ENCODE measurements around the gene MGP. TPM values are rescaled to one million over a fixed set of nuclear protein-coding genes. Genes with fewer than 3 reads are reported as not detected.

Gene MGP
- polyA plus RNA-seq, 3 donors, result not detected

DNA sequence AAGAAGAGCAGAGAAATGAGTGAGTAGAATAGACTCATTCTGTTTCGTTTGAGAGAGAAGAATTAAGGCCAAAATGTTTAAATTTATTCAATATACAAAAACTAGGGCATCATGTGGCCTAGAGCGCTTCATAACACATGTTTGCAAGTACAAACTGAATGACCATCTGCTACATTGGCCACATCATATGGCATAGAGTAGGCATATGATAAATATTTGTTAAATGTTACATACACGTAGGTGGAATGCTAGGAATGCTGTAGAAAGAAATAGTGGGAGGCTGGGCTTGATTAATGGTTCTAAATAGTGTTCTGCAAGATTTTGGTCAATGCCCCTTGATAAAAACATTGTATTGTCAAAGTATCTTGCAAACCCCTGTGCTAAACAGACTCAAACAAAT lies 10.8 kb downstream of the MGP start:
- Histone ChIP-seq H3K4me3 (replicated peaks in 1 of 3; ENCODE audit: low read depth in 2 of 3, low read length in 3 of 3) (no peak overlapping the region), H3K27me3 (ENCODE audit: control insufficient read depth in 2 of 2, insufficient read depth in 2 of 2, low read length in 2 of 2) (no peaks in the 10 kb centered on the region), H3K4me1 (ENCODE audit: control insufficient read depth in 1 of 2, insufficient read depth in 2 of 2, low read length in 2 of 2) (no peaks in the 10 kb centered on the region), H3K79me2 (ENCODE audit: insufficient read depth, low read length) (no peaks in the 10 kb centered on the region), H3K9ac (ENCODE audit: insufficient read depth, low read length, poor library complexity, severe bottlenecking) (no peak overlapping the region), H3K27ac (ENCODE audit: low read depth in 1 of 2, low read length in 2 of 2) (no peak overlapping the region), H4K20me1 (ENCODE audit: insufficient read depth, low read length) (no peaks in the 10 kb centered on the region), H2AFZ (ENCODE audit: insufficient read depth, low read depth, low read length, poor library complexity, severe bottlenecking) (no peak overlapping the region), H3K9me3 (replicated peaks in 1 of 2; ENCODE audit: control insufficient read depth in 1 of 2, insufficient read depth in 1 of 2, low read length in 2 of 2) (no peaks in the 10 kb centered on the region), H3K4me2 (replicated peaks; ENCODE audit: extremely low read depth, low read length, poor library complexity, severe bottlenecking) (no peak overlapping the region), H3K36me3 (replicated peaks in 1 of 2; ENCODE audit: control insufficient read depth in 1 of 2, insufficient read depth in 2 of 2, low read length in 2 of 2) (no peaks in the 10 kb centered on the region)
- no peak for TF ChIP-seq CTCF (IDR thresholded peaks at IDR 0.05)
- Mint-ChIP-seq H3K9me3 (peaks cover 0 to 6% (median 3%) of the 10 kb centered on the region in 7 donors), H3K4me1 (peaks cover 3% of the 10 kb centered on the region), H3K36me3 (no peaks in the 10 kb centered on the region), H3K27ac (no peak overlapping the region), H3K4me3 (no peak overlapping the region), H3K27me3 (ENCODE audit: low read depth in 3 of 3) (no peaks in the 10 kb centered on the region)
- intact Hi-C loops (cut with micrococcal nuclease), result no loop called here
- no peak for DNase-seq
- no CpG with 5 or more reads among the region's 3 CpGs for WGBS (ENCODE audit: insufficient coverage)

DNA sequence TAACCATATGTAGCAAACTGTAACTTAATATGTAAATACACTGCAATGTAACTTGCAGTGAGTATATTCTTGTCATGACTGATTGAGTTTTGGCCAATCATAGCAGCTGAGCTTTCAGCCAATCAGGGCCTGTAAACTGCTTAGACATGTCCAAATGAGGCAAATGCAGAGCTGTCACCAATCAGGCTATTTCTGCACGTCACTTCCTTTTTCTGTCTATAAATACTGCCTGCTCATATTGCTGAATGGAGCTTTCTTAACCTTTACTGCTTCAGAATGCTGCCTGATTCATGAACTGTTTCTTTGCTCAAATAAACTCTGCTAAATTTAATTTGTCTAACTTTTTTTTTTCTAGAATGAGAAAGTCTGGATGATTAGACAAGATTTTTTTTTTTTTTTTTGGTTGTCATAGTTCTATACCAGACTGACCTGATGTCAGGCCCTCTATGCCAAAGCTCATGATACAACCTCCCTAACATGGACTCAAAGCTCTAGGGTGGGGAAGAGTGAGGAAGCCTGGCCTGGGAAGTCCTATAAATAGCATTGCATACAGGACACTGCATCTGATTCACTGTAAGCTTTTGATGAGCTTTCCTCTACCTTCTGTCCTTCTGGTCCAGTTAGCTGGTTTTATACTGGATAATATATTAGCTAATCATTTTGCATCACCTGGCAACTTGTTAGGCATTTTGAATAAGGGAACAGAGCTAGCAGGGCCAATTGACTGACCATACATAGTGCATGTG lies 12.0 kb downstream of the MGP start:
- H3K27ac ChIP-seq (ENCODE audit: low read depth in 1 of 2, low read length in 2 of 2), result no peak overlapping the region
- Mint-ChIP-seq H3K9me3 (peaks cover 0 to 6% (median 2%) of the 10 kb centered on the region in 7 donors), H3K4me1 (peaks cover 3% of the 10 kb centered on the region), H3K27me3 (ENCODE audit: low read depth in 3 of 3) (no peaks in the 10 kb centered on the region), H3K4me3 (no peak overlapping the region), H3K36me3 (no peaks in the 10 kb centered on the region), H3K27ac (no peak overlapping the region)
- H3K27me3 ChIP-seq (ENCODE audit: control insufficient read depth in 2 of 2, insufficient read depth in 2 of 2, low read length in 2 of 2), result no peaks in the 10 kb centered on the region
- H3K4me2 ChIP-seq (replicated peaks; ENCODE audit: extremely low read depth, low read length, poor library complexity, severe bottlenecking), result no peak overlapping the region
- H3K9ac ChIP-seq (ENCODE audit: insufficient read depth, low read length, poor library complexity, severe bottlenecking), result no peak overlapping the region
- intact Hi-C loops (cut with micrococcal nuclease), result no loop called here
- no peaks in the 10 kb centered on the region for H3K79me2 ChIP-seq (ENCODE audit: insufficient read depth, low read length)
- H3K36me3 ChIP-seq (replicated peaks in 1 of 2; ENCODE audit: control insufficient read depth in 1 of 2, insufficient read depth in 2 of 2, low read length in 2 of 2), result no peaks in the 10 kb centered on the region
- no peaks in the 10 kb centered on the region for H4K20me1 ChIP-seq (ENCODE audit: insufficient read depth, low read length)
- H3K4me1 ChIP-seq (ENCODE audit: control insufficient read depth in 1 of 2, insufficient read depth in 2 of 2, low read length in 2 of 2), result no peaks in the 10 kb centered on the region
- DNase-seq, result peak; percentile 3 to 30 (median 7)
- H3K9me3 ChIP-seq (replicated peaks in 1 of 2; ENCODE audit: control insufficient read depth in 1 of 2, insufficient read depth in 1 of 2, low read length in 2 of 2), result peaks cover 0 to 7% of the 10 kb centered on the region in 2 donors
- no CpG with 5 or more reads among the region's 1 CpG for WGBS (ENCODE audit: insufficient coverage)
- TF ChIP-seq CTCF (IDR thresholded peaks at IDR 0.05), result no peak
- no peak overlapping the region for H2AFZ ChIP-seq (ENCODE audit: insufficient read depth, low read depth, low read length, poor library complexity, severe bottlenecking)
- no peak overlapping the region for H3K4me3 ChIP-seq (replicated peaks in 1 of 3; ENCODE audit: low read depth in 2 of 3, low read length in 3 of 3)

All from CD14-positive monocyte (primary cell).